TTC549 (cell line): ENCODE measurements around the gene MRTFA.
"Not testable (repeated sequence)": the region's sequence is repeated elsewhere in the genome, so short reads cannot be mapped to it uniquely, and the experiment has no call there.

Experiments
- FAIRE-seq: peaks from 2 replicates; lab custom pipeline; 2012; peaks lifted over from hg19 to GRCh38; lab: Jason Lieb, UNC

MRTFA gene

DNA sequence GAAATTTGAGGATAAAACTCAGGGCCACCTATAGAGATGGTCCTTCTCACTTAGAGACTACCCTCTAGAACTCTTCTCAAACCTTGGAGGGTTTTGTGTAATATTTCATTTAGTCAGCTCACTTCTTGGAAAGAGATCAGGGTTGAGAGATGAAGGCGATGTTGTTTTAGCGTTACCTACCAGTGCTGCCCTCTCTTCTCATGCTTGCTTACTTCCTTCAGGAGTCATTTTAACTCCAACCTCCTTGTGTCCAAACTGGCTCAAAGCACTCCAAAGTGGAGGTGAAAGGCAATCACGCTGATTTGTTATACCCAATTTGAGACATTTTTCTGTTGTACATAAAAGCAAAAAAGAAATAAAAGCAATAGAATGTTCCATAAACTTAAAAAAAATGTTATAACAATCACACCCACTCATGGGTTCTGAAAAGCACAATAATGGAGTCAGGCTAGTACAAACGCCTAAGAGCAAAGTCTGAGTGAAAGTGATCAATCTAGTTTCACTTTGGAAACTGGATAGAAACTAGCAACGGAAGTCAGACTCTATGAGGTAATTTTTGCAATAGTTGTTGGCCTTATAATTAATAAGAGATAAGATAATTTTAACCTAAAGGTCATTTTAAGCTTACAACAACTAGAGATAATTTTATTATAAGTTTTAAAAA lies 117.1 kb downstream of the MRTFA start:
- FAIRE-seq, result no peak

DNA sequence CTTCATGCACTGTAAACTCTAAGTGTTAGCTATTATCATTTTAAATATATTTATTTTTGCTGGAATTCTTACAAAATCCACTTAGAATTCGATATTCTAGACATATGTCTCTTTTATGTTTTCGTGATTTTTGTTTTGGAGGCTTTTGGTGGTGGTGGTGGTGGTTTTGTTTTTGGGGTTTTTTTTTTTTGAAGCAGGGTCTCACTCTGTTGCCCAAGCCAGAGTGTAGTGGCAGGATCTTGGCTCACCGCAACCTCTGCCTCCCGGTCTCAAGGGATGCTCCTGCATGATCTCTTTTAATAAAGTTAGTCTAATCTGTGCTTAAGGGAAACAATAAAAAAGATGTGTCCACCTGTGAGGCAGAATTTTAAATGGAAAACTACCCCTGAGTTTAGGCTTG lies 117.7 kb downstream of the MRTFA start:
- FAIRE-seq, result no peak

DNA sequence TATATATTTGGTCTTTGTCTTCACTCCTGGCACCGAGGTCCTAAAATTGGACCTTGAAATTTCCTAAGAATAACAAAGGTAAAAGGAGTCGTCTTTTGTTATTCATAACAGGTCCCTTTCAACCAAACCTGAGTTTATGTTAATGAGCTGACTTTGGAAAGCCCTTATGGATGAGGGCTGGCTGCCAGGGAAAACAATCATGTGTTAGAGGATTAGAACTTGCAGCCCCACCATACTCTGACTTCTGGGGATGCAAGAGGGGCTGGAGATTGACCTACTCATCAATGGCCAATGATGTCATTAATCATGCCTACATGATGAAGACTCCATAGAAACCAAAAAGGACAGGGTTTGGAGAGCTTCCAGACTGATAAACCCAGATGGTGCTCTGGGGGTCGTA lies 118.9 kb downstream of the MRTFA start:
- FAIRE-seq, result no peak

DNA sequence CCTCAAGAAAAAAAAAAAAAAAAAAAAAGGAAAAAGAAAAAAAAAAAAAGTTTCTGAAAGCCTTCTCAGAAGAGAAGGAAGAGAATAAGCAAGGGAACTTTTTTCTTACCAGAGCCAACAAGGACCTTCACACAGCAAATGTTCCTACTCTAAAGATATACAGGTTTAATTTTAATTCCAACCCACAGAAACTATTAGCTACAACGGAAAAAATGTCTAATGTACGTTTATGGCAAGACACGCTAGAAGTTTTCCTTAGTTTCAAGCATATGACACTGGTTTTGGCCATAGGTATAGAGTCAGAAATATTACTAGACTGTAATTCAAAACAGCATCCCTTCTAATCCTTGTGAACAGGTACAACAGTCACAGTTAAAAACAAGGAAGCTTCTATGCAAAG lies 120.1 kb downstream of the MRTFA start:
- no peak for FAIRE-seq

DNA sequence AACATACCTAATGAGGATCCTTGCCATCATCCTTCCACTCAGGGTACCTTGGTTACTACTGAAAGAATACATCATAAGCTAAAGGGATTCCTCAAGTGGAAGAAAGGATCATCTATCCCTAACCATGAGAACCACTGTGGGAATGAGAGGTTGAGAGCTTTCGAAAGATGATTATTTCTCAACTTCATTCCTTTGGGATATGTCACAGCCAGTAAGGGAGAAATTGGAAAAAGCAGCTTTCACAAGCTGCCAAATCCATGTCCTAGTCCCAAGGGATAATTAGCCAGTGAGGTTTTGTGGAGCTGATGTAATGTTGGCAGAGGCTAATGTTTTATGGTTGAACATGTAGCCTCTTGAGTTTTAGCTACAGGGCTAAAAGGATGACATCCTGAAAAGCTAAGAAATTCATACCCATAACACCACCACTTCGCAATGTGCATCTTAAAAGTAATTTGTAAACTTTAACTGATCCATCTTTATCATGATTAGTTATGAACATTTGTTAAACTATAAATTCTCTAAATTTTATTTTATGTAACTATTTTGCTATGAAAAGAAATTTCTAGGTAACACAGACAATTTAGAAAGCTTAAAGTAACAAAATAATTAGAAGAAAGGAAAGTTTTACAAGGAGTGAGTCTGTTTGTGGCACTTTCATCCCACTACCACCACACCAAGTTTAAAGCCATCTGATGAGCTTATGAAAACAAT lies 123.9 kb downstream of the MRTFA start:
- FAIRE-seq, result no peak

DNA sequence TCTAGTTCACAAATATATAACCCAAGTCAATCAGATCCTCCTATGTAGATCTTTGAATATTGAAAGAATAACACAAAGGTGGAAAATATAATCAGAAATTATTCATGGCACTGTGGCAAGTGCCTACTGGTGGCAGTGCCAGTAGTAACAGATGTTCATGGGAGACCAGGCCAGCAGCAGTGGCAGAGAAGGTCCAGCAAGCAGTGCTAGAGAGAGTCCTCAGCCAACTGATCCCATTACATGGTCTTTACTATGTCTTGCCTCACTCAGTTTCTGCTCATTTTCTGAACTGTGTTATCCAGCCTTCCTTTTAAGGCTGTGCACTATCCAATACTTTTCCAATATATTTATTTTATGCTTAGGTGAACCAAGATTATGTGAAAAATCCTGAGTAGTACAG lies 124.9 kb downstream of the MRTFA start:
- FAIRE-seq, result no peak

DNA sequence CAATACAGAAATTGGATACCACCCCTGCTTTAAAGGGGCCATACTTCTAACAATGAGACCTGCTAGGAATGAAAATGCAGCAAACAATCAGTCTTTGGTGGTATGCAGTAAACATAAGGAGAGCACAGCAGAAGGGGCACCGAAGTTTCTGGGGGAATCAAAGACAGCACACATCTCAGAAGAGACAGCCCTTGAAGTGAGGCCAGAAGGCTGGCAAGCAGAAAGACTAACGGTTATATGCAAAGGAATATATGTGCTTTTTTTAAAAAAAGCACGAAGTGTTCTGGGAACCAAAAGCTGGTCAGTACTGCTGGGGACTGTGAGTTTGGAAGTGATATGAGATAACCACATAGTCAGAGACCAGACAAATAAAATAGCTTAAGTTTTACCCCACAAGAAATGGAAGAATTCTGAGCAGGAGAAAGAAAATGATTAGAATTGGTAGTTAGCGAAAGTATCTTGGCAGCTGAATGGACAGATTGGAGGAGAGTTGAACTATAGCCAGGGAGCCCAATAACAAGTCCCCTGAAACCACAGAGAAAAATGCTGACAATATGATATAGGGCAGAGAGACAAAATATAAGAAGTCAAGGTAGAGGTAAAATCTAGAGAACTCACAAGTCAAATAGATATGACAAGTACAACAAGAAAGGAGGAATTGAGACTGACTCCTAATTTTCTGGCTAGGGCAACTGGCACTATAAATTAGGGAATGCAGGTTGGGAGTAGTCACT lies 125.7 kb downstream of the MRTFA start:
- FAIRE-seq, result no peak

DNA sequence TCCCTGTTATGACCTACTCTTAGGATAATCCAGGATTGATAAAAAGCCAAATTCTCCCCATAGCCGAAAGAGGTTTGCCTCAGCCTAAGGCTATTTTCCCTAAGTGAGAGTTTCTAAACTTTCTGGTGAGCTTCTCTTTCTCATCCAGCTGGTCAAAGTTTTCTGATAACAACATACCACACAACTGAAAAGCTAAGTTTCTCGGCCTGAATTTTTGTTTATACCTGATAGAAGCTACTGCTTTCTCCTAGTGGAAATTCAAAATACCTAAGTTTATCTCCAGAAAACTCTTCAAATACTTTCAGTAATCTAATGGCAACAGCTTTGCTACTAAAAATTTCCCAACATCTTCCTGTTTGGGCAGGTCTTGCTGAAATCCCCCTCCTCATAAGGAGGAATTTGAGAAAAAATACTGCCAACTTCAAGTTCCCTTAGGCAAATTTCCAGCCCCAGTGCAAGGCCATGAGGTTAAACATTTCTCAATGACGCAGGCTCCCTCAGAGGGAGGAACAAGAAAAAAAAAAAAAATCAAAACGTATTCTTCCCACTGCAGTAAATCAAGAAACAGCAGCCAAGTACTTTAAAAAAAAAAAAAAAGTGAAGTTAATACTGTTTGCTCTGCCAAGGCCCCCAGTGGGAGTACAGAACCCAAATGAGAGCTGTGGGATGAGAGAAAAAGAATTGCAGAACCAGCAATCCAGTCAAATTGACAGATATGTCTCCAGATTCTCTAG lies 127.0 kb downstream of the MRTFA start:
- no peak for FAIRE-seq

DNA sequence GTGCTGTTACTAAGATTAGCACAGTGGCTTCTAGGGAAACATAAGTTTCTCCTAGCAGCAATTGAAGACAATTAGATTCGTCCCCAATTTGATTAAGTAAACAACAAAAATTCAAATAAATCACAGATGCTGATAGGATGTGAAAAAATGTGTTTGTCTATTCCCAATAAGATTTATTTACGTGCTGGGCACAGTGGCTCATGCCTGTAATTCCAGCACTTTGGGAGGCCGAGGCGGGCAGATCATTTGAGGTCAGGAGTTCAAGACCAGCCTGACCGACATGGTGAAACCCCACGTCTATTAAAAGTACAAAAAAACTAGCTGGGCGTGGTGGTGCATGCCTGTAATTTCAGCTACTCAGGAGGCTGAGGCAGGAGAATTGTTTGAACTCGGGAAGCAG lies 128.5 kb downstream of the MRTFA start:
- FAIRE-seq, result not testable (repeated sequence)

DNA sequence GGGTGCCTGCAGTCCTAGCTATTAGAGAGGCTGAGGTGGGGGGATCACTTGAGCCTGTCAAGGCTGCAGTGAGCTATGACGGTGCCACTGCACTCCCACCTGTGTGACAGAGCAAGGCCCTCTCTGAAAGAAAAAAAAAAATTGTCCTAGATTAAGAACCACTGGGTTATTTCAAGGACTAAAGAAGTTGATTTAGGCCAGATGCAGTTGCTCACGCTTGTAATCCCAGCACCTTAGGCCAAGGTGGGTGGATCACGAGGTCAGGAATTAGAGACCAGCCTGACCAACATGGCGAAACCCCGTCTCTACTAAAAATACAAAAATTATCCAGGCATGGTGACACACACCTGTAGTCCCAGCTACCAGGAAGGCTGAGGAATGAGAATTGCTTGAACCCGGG lies 129.0 kb downstream of the MRTFA start:
- FAIRE-seq, result no peak

DNA sequence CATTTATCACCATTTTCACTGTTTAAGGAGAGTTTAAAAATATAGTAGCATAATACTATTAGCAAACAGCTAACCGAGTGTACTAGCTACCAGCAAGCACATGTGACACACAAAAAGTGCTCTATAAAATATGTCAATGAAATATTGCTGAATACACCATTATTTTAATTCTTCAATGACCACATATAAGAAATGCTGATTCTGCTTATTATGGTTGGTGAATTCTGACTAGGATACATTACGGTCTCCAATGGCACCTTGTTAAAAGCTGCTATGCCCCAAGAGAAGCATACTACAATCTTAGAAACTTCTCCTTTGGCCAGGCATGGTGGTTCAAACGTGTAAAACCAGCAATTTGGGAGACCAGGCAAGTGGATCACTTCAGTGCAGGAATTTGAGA lies 129.8 kb downstream of the MRTFA start:
- FAIRE-seq, result no peak

DNA sequence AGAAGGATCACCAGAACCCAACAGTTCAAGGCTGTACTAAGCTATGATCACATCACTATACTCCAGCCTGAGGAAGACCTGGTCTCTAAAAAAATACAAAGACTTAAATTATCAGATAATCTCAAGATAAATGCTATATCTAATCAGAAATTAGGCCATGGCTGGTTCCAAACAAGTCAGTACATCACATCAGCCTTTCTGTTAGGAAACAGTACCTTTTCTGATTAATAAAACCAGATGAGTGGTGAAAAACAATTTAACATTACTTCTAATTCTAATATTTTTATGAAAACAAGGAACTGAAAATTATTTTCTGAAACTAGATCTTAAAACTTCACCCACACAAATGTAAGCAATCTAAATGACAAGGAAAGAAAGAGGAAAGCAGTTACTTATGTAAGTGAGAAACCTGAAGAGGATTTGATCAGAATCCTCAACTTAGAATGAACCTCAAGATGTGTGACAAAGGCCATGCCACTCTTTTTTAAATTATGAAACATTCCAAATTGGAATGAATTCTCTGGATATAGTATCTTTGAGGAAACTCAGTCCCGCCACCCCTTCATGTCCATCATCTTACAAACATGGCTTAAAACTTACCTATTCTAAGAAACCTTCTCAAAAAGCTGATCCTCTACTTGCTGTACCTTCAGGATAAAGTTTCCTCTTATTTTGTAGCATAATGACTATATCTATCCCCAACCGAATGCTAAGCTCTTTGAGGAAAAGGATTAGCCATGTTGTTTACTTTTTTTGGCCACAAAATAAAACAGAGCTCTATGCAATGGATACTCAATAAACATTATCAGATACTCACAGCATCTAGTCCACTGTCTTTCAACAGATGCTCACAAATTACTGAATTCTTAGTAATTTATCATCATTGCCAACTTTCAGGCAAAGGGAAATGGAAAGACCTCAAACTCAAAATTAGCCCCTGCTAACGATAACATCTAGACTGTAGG lies 132.0 kb downstream of the MRTFA start:
- no peak for FAIRE-seq

DNA sequence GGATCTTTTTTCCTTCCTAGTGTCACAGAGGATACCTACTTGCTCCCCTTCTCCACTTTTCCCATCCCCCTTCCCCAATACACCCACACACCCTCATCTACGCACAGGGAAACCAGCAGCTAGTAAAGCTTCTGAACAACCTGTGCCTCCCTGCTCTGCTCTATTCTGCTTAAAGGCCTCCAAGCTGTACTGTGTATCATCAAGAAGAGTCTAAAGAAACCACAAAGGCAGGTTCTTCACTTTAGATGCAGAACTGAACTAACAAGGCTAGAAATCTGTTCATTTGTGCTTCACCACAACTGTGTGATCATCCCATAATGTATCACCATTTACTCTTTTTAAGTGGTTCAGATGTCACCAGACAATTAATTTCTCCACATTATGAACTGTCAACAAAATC lies 133.6 kb downstream of the MRTFA start:
- no peak for FAIRE-seq

DNA sequence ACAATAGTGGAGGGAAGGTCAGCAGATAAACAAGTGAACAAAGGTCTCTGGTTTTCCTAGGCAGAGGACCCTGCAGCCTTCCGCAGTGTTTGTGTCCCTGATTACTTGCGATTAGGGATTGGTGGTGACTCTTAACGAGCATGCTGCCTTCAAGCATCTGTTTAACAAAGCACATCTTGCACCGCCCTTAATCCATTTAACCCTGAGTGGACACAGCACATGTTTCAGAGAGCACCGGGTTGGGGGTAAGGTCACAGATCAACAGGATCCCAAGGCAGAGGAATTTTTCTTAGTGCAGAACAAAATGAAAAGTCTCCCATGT lies 136.1 kb downstream of the MRTFA start:
- FAIRE-seq, result not testable (repeated sequence)

DNA sequence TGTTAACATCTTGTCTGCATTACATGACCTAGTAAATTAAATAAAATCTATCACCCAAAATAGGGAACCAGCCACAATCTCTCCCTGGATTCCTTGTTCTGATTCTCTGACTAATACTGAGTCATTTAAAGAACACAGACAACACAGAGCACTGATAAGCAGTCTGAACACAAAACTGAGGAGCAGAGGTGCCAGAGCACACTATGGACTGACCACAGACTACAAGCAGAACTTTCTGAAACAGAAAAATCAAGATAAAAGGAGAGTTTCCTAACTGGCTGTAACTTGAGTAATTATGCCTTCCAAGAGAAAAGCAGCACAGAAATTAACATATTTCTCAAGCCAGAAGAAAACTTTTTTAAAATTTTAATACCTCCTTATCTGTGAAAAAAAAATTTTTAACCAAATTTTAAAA lies 137.3 kb downstream of the MRTFA start:
- FAIRE-seq, result no peak

DNA sequence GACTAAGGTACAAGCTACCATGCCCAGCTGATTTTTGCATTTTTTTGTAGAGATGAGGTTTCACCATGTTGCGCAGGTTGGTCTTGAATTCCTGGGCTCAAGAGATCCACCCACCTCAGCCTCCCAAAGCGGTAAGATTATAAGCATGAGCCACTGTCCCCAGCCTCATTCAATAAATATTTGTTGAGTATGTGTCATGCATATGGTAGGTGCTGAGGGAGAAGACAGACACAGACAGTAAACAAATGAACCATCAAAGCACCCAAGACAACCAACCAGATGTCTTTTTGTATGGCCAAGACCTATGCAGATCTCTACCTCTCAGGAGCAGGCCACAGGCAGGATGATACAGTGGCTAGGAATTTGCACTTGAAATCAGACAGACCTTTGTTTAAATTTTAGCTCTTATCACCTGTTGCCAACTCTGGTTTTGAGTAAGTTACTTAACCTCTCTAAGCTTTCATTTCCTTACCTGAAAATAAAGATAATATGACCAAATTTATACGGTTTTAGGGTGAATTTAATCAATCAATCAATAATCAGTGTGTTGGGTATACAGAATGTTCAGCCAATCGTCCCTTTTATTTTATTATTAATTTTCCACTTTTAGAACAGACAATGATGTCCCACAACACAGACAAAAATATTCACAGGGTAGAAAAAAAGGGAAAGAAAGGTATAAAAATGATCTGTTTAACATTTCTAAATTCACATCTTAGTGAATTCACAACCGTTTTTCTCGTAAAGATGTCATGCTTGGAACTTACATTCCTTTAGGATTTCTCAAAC lies 137.9 kb downstream of the MRTFA start:
- no peak for FAIRE-seq

DNA sequence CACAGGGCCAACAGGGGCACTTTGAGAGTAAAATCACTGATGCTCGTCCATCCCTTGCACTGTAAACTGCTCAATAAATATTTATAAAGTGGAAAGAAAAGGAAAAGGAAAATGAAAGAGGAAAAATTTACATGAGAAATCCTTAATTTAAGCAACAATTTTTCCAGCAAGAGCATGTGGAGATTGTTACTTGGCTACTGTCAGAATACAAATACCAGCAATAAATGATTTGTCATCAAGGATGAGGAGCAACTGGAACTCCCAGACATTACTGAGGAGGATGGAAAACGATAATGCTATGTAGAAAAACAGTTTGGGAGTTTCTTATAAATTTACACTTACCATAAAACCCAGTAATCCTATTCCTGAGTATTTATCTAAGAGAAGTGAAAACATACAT lies 143.1 kb downstream of the MRTFA start:
- FAIRE-seq, result no peak

DNA sequence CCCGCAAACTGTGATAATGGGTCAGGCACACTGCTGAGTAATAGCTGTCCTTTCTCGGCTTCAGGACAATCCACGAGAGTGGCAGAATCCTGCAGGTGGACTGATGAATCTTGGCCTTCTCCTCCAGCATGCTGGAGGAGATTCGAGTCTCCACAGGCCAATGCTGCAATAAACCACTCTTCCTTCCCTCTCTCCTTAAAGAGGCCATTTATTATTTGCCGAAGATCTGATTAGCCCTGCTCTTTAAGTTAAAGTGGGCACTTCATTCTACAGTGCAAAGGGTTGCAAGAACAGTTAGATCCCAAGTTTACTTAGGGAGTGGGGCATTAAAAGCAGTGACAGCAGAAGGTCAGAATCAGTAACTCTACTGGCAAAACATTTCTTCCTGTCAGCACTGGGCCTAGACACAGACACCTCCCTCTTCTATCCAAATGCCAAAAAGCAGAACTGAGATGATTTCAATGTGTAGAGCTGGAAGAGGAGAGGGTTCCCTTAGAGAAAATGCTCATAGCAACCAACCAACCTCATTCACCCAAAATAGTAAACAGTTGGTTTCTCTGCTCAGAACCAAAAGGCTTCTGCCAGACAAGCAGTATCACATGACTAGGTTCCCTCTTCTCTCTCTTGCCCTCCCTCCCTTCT lies 144.4 kb downstream of the MRTFA start:
- no peak for FAIRE-seq

DNA sequence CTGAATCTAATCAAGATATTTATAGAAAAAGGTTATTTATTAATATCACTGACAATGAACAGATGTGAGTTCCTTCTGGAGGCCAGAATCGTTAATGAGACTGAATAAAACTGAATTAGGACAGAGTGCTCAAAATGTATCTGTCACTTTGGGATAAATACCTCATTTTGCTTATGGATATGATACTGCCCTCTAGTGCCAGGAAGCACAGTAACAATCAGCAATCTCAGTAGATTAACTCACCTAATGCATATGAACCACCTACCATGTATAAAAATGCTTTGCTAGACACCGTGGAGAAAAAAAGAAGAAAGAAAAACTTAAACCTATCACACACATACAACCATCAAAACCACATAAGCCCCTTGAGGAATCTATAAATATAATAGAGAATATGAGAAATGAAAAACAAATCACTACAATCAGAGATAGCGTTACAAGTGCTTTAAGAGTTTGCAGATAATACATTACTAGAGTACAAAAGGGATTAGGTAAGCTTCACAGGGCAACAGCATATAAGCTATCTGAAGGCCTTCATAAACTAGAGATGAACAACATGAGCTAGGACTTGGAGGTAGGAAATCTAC lies 148.8 kb downstream of the MRTFA start:
- peak; percentile 20 for FAIRE-seq

DNA sequence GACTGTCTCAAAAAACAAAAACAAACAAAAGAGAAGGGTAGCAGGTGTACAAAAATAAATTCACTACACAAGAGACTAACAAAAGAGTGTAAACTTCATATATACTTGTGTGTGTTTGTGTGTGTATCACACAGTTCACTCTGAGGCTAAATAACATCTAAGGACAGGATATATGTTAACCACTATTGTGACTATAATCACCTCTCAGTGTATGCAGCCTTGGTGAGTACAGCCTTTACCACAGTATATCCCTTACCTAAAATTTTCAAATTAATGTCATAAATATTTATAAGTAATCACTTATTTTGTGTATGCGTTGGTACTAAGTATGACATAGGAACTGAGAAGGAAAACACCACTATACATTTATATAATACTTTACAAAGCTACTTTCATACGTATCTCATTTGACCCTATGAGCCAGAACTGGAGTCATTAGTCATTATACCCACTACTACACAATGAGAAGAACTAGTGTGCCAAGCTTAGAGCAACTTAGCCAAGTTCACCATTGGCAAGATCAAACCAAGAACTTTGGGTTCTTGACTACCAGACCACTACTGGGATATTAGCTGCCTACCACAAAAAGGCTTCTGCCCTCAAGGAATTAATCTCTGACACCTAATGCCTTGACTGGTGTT lies 149.4 kb downstream of the MRTFA start:
- FAIRE-seq, result no peak
